K562 treated with DMSO at 1 percent for 48 hours (cell line): ENCODE measurements around the gene ZNF544. TPM values are rescaled to one million over a fixed set of nuclear protein-coding genes. Genes with fewer than 3 reads are reported as not detected.

Source experiments
- total RNA-seq: library from RNA; unstranded; fragments of 300-600 nt; gene quantifications from 2 replicates; pipeline ENCODE4 v1.2.3, GENCODE V29; 2022; ENCODE audit warnings: low replicate concordance; ENCODE audit errors: extremely low read depth

ZNF544 gene
- total RNA-seq: not detected in 2 replicates

GRCh38 chr19:58228585-58229254 lies at the start of gene ZNF544:
TSS of gene ZNF544 (plus strand) at chr19:58228914. CDS start at chr19:58244024, 15,110 bp downstream.

GRCh38 chr19:58182989-58183816 lies 45.5 kb upstream of the ZNF544 start, which contains the start of gene ZNF274:
TSS of gene ZNF274 (plus strand) at chr19:58183061. CDS start at chr19:58183966, 905 bp downstream.

GRCh38 chr19:58278541-58279041 lies 49.9 kb downstream of the ZNF544 start, which contains the start of gene ZNF8:
TSS of gene ZNF8 (plus strand) at chr19:58278955. CDS start at chr19:58279082, 127 bp downstream.

GRCh38 chr19:58305065-58305931 lies 76.6 kb downstream of the ZNF544 start, which contains the start of gene ERVK3-1:
TSS of gene ERVK3-1 (plus strand) at chr19:58305377. CDS start at chr19:58312169, 6,792 bp downstream.

Other genes starting within 250 kb of the ZNF544 start
- not detected in 2 replicates for gene ZNF606, start 226.1 kb upstream of the ZNF544 start, total RNA-seq
- gene ZSCAN1, start 194.9 kb upstream of the ZNF544 start, total RNA-seq: not detected in 2 replicates
- not detected in 2 replicates for gene ZNF135, start 169.6 kb upstream of the ZNF544 start, total RNA-seq
- gene ZSCAN18, start 130.7 kb upstream of the ZNF544 start, total RNA-seq: not detected in 2 replicates
- not detected in 2 replicates for gene ZNF329, start 78.1 kb upstream of the ZNF544 start, total RNA-seq
- not detected in 2 replicates for gene ZNF274, start 45.9 kb upstream of the ZNF544 start, total RNA-seq
- not detected in 2 replicates for gene ZNF8, start 50.0 kb downstream of the ZNF544 start, total RNA-seq
- gene ERVK3-1, start 76.5 kb downstream of the ZNF544 start, total RNA-seq: not detected in 2 replicates
- gene ZSCAN22, start 98.1 kb downstream of the ZNF544 start, total RNA-seq: not detected in 2 replicates
- gene A1BG, start 124.6 kb downstream of the ZNF544 start, total RNA-seq: not detected in 2 replicates
- gene ZNF497, start 133.8 kb downstream of the ZNF544 start, total RNA-seq: not detected in 2 replicates
- not detected in 2 replicates for gene ZNF837, start 152.1 kb downstream of the ZNF544 start, total RNA-seq
- gene RPS5, start 158.4 kb downstream of the ZNF544 start, total RNA-seq: 2,923 and 3,134 TPM in 2 replicates
- not detected in 2 replicates for gene RNF225, start 166.7 kb downstream of the ZNF544 start, total RNA-seq
- gene ZNF584, start 179.7 kb downstream of the ZNF544 start, total RNA-seq: not detected in 2 replicates
- gene ZNF132, start 211.2 kb downstream of the ZNF544 start, total RNA-seq: not detected in 2 replicates
- not detected in 2 replicates for gene ZNF324B, start 222.7 kb downstream of the ZNF544 start, total RNA-seq
- 167 TPM in 1 of 2 replicates, not detected in the other for gene ZNF324, start 238.2 kb downstream of the ZNF544 start, total RNA-seq
- gene ZNF446, start 247.4 kb downstream of the ZNF544 start, total RNA-seq: not detected in 2 replicates